HG03045 (cell line): Measurements from ENCODE around the gene HSPH1.

Source experiments
- ATAC-seq: cut with Tn5 transposase; IDR thresholded peaks from one replicate; pipeline ENCODE4 v1.9.1; 2021; ENCODE audit warnings: mild to moderate bottlenecking, moderate library complexity; ENCODE audit not compliant: unreplicated experiment

Gene HSPH1

DNA sequence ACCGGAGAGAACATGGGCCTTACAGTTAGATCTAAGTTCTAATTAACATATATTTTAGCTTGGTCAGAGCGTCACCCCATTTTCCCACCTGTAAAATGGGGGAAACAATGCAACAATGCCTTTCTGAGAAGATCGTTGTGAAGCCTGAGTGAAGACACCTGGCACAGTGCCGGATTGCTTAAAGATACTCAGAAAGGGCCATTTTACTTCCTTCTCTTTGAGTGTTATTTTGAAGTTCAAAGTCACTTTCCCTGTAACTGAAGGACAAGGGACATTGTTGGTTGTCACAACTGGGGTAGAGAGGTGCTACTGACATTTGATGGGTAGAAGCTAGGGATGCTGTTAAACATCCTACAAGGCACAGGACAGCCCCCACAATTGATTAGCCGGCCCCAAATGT, 28.1 kb downstream of the HSPH1 start:
- ATAC-seq, result no peak

DNA sequence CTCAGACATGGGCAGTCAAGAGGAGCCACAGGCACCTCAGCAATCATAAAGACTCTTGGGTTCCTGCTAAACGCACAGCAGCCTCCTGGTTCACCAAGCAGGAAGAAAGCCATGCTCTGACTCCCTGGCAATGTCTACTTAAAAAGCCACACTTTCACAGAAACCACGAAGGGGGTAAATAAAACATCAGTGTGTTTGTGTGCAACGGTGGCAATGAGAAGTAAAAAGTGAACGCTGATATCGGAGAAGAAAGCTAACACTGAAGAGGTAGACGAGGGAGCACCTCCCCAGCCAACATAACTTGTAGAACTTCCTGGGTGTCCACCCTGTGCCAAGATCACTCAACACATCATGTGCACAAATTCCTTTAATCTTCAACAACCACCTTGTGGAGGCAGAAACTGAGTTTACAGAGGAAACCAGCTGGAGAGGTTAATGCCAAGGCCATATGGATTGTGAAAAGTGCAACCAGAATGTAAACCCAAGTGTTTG, 30.2 kb downstream of the HSPH1 start:
- ATAC-seq, result no peak

DNA sequence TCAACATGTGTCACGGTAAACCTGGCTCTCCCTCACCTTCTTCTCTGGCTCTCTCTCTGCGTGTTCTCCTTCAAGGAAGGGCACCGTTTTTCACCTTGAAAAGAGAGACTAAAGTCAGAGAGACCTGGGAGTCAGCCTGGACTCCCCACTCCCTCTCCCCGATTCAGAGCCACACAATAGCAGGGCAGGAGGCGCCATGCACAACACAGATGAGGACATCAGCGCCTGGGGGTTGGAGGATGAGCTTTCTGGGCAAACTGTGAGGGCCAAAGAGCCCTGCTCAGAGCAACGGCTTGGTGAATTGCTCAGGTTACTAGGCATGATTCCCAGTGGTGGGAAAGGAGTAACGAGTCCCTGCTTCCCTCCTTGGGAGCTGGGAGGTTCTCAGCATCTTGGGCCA, 32.3 kb downstream of the HSPH1 start:
- no peak for ATAC-seq

DNA sequence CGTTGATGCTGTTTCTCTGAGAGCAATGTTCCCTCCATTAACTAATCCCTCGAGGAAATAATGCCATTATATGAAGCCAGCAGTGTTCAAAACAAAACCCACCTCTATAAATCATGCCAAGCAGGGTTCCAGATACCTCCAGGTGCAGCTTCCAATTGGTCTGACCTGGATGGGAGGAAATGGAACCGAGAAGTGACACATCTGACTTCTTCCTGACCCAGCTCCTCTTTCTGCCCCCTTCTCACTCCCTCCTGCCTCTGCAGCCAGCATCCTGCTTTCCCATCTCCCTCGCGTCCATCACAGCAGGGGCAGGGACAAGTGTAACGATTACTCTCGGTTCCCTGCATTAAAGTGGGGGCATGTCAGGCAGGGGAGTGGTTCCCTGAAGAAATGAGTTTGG, 37.5 kb downstream of the HSPH1 start:
- ATAC-seq, result no peak

DNA sequence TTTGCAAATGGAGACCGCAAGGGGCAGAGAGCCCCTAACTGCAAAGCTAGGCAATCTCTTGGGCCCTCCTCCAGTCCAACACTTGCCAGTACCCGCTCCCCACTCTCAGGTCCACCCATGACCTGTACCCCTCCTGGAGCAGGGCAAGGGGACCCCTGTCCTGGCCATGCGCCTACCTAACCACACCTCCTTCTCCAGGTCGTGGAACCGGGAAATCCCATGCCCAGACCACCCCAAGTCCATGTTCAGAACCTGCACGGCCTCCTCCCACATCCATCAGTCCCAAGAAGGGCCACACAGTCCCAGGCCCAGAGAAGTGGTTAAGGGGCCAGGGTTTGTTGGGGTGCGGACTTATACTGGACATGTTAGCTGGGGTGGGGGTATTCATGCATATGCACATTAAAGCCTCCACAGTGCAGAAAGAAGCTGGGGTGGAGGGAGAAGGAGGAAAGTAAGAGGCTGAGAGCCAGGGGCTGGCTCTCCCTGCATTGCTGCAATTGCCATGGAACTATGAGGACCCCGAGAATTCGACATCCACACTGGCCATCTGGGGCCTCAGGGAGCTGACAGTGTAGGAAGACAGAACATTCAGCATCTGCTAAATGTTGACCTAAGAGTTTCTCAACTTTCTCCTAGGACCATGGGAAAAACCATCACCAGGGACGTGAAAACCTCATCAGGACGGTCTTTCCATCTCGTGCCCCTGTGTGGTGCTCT, 39.0 kb downstream of the HSPH1 start:
- ATAC-seq, result no peak

DNA sequence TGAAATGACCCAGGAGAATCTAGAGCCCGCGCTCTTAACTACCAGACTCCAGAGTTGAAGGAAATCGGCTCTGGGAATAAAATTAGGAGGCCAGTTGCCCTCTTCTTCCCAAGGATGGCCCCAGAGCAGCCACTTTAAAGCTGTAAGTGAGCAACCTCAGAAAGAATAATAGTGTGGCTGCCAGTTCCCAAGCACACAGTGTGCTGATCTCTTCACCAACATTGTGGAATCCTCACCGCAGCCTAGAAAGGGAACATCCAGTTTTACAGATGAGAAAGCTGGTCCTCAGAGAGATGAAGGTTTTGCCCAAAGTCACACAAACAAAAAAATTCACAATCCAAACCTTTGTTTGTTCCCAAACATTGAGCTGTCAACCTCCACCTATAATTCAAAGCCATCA, 39.6 kb downstream of the HSPH1 start:
- ATAC-seq, result no peak

DNA sequence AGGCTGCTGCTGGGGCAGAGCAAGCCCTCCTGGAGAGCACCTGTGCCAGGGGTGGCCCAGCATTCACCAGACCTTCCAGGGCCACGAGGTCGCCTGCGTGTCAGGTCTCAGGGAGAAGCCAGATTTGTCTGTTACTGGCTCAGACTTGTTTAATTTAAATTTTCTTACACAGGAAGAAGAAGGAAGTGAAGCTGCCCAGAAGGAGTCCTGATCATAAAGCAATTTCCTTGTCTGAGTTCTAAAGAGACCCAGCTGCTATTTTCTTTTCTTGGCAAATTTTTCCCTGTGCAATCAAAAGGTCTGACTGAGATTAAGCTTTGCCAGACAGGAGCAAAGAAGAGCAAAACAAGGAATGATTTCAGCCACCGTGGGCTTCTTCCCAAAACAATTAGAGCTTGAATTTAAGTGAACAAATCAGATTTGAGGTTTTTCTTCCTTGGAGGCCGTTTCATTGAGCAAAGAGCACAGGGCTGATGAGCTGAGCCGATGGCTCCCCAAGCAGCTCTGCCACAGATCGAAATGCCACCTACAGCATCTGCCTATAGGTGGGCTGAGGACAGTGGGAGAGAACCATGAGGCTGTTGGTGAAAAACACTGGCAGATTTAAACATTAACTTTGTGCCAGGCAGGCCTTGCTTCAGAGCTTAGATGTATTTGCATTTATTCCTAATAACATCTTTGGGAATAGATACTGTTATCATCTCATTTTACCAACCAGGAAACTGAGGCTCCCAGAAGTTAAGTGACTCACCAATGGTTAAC, 40.1 kb downstream of the HSPH1 start:
- ATAC-seq, result no peak

DNA sequence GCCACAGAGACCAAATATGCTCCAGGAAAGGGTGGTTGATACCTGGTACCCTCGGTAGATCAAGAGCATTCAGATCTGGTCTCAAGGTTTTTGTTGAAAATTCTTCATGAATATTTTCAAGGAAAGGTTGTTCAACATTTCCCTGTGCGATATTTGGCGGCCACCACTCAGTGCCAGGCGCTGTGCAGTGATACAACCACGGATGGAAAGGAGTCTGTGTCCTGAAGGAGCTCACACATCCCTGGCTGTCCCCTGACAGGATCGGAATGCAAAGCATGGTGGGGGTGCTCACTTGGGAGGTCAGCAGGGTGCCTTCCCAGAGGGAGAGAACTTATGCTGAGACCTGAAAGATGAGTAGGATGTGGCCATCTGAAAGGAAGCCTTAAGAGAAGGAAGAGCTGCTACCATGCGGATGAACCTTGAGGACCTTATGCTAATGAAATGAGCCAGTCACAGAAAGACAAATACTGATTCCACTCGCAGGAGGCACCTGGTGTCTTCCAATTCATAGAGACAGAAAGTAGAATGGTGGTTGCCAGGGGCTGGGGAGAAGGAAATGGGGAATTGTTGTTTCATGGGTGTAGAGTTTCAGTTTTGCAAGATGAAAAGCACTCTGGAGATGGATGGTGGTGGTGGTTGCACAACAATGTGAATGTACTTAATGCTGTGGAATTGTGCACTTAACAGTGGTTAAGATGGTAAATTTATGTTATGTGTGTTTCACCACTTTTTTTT, 41.6 kb downstream of the HSPH1 start:
- ATAC-seq, result no peak

DNA sequence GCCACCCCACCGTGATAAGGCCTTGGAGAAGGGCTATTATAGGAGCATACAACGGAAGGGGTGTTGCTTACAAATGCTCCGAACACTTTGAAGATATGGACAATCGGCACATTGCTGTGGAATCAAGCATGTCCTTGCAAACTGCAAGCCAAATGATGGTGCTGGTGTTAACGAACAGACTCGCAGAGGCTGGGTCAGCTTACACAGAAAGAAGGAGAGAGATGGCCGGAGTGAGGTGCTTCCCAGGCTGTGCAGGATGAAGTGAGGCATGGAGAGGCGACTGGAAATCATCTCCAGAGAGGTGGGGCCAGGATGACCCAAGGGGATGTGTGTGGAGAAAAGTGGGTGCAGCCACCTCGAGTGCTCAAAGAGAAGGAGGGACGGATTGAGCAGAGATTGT, 42.2 kb downstream of the HSPH1 start:
- no peak for ATAC-seq

DNA sequence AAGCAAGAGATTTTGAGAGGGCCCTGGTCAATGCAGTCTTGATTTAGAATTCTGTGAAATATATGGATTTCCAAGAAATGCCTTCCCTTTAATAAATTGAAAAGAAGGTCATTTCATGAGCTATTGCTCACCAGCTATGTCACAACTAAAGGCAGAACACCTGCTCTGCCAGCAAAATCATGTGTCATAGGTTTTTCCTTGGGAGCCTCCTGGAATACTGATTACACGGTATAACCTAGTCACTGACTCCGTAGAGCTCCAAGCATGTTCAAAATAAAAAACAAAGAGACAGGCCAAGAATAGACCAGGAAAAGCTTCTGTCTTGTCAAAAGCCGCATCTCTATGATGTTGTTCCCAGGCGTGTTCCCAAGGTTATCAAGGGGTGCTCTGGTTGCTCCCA, 45.5 kb downstream of the HSPH1 start:
- ATAC-seq, result no peak

DNA sequence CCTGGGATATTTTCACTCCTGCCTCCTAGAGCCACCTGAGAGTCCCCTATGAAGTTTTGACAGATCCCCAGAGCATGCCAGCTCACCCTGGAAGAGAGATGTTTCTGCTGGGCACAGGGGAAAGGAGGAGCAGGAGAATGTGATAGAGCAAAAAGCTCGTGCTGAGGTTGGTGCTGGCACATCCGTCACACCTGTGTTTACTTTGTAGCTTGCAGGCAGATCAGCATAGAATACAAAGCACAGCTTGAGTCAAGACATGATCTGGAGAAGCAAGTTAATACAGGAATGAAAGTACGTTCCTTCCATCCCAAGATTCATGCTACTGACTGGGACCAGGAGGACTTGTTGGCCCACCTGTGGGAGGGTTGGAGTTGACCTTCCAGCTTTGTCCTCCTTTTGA, 46.1 kb downstream of the HSPH1 start:
- no peak for ATAC-seq

DNA sequence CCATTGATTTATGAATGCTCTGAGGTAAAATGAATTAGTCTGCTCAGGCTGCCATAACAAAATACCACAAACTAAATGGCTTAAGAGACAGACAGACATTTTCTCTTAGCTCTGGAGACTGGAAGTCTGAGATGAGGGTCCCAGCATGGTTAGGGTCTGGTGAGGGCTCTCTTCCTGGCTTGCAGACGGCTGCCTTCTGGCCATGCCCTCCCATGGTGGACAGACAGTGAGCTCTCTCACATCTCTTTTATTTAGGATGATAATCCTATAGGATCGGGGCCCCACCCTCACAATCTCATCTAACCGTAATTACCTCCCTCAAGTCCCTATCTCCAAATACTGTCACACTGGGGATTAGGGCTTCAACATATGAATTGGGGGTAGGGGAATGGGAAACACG, 47.1 kb downstream of the HSPH1 start:
- no peak for ATAC-seq

DNA sequence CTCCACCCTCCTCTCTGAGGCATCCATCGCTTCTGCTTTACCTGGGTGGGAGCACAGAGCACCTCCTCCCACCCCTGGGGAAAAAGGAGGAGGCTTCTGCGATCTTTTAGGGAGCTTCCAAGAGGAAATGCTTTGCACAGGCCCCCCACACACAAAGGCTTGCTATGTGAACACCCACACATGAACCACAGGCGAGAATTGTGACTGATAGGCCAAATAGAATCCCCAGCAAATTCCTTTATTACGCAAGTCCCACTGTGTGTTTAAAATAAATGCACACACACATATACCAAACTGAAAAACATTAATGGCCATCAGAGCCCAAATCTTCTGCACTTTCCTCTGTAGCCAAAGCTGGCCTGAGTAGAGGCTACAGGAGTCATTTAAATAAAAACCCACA, 50.6 kb downstream of the HSPH1 start:
- no peak for ATAC-seq

DNA sequence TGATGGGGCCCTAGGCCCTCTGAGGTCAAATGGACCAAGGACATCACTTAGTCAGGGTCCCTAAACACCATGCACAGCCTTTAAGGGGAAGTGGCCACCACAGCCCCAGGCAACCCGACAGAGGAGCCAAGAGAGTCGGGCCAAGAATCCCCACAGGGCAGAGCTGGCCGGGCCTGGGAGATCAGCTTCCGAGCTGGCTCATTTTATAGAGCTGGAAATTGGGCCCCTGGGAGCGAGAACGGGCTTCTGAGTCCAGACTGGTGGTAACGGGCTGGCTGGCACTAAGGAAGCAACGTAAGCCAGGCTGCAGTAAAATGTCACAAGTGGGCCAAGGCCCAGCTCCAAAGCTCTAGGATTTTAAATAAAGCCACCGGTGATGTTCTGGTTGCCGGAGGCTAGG, 51.1 kb downstream of the HSPH1 start:
- no peak for ATAC-seq

DNA sequence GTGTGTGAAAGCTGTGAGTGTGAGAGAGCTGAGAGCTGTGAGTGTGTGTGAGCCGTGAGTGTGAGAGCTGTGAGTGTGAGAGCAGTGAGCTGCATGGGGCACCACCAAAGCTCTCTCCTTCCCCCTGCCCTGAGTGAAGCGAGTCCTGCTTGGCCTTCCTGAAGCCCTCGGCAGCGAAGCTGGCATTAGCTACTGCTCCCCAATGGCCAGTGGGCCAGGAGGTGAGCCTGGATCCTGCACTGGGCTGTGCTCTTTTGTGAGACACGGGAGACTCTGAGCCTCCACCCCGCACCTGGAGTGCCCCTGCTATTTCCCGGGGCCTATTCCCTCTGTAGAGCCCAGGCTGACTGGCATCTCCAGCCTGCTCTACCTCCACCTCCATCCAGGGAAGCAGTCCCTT, 51.5 kb downstream of the HSPH1 start:
- ATAC-seq, result no peak

DNA sequence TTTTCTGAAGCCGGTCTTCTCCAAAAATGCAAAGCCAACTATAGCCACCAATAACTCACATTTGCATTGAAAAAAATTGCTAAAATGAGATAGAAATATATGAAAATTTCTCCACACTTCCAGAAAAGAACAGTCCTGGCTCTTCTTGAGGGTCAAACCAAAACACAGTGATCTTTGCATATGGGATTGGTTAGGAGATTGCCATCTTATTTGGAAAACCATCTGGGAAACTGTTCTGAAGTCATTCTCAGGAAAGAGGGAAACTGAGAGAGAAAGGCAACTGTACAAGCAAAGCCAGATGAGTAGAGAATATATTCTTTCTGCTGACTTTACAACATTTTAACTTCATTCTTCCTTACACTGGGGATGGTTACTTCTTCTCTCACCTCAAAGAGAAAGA, 54.6 kb downstream of the HSPH1 start:
- ATAC-seq, result no peak

DNA sequence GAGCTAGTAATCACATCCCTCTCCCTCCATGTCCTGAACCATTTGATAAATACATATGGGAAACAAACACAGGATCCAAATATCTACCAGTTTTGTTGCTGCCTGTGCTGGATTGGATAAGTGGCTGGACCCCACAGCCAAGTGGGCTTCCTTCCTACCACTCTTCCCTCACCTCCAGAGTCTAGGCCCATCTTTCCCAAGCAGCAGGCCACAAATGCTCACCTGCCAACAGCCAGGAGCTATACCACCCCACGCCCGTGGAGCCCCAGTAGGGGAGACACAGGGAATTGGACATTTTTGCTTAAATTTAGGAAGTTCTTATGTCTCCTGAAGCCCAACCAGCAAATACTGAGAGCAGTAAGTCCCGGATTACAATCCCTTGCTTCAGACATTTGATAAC, 55.8 kb downstream of the HSPH1 start:
- no peak for ATAC-seq

DNA sequence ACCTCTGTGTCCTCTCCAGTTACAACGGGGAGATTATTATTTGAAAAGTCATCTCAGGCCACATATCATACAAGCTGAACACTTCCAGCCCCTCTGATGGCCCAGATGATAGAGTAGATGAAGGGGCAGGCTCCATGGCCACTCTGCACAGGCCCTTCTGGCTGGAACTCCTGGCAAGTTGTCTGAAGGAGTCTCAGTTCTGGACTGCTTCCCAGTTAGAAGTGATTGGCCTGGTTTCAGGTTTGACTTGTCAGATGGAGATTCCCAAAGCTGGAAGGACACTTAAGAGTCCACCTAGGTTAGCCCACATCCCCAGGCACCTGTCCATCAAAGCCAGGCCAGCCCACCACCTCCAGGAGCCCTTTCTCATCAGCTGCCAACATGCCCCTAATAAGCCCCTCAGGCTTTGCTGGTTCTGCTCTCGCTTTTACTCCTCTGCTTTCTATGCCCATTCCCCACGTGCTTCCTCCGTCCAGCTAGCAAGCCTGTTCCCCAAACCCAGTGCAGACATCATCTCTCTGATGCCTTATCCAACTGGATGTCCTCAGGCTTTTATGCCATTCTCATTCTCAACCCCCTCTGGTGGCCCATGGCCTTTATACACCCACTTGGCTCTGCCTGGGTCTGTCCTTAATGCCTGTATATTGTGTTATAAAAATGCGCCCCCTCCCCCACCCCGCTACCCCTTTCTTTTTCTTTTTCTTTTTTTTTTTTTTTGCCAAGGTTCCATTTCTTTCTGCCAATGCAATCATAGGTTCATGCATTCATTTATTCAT, 56.5 kb downstream of the HSPH1 start:
- ATAC-seq, result no peak

DNA sequence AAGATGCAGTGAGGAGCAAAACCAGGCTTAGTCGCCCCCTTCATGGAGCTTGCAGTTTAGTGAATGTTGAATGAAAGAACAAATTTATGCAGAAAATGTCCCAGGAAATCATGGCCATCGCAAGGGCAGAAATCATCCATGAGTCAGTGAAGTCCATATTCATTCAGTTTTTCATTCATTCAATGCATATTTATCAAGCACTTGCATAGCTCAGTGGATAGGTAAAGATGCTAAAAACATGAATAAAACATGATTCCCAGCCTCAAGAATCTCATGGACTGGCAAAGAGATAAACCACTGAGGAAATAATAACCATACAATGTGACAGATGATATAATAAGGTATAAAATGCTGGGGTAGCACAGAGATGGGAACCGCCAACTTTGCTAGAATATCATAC, 58.8 kb downstream of the HSPH1 start:
- no peak for ATAC-seq

DNA sequence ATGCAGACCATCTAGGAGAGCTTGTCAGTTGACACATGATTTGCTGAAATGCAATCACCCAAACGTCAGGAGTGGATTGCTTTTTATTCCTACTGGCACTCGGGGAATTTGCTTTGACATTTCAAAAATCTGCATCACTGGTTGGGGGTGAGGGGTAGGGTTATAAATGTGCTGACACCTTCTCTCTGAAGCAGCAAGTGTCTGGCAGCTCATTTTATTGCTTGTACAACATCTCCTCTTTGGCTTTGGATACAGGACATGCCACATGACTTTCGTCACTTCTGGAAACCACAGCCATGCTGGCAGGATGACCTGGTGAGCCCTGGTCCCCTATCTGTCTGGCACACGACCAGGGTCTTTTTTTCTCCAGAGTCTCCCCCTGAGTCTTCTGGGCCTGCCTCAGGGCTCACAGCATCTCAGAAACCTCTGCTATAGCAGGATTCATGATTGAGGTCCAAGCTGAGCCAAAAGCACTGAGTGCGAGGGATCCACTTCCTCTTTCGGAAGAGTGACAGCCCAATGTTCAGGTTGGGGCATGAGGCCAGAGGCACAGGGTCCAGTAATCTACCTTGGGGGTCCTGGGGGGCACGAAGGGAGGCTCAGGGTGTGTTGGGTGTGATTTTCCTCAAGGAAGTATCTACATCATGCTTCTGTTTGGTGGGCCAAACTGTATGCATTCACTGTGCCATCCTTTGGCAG, 60.1 kb downstream of the HSPH1 start:
- ATAC-seq, result no peak

DNA sequence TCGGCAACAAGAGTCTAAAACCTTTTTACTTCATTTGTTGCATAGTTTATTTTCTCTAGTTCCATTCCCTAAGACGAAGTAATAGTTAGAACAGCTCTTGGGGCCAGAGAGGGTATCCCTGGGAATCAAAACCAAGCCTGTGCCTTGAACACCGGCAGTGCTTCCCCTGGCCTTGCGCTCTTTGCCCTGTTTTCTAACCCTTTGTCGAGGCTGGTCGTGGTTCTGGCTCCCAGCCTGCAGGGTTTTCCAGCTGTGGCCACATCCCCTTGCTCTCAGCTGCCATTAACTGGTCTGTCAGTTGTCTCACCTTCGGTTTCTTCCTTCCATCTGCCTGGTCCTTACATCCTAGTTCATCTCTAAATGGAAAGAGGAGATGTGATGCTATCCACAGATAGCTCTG, 61.0 kb downstream of the HSPH1 start:
- no peak for ATAC-seq
